GM12891 (cell line): ENCODE results near the gene SCYL3.
"Not testable (repeated sequence)": the region's sequence is repeated elsewhere in the genome, so short reads cannot be mapped to it uniquely, and the experiment has no call there.

Experiments
- PAX5 ChIP-seq: IDR thresholded peaks from 2 replicates; pipeline ENCODE4 v1.6.1; 2011; ENCODE audit warnings: low read length, moderate library complexity, mild to moderate bottlenecking; ENCODE audit not compliant: insufficient read depth, severe bottlenecking
- POLR2A ChIP-seq: IDR thresholded peaks from 2 replicates; pipeline ENCODE4 v1.6.1; 2011; ENCODE audit warnings: low read depth, low read length, control low read depth
- POLR2AphosphoS5 ChIP-seq: IDR thresholded peaks from 2 replicates; pipeline ENCODE4 v1.6.1; 2011; ENCODE audit warnings: low read depth, low read length, control low read depth
- POU2F2 ChIP-seq: IDR thresholded peaks from 2 replicates; pipeline ENCODE4 v1.6.1; 2011; ENCODE audit warnings: low read depth, mild to moderate bottlenecking, control low read depth, low read length, moderate library complexity
- SPI1 ChIP-seq: IDR thresholded peaks from 2 replicates; pipeline ENCODE4 v1.6.1; 2011; ENCODE audit warnings: low read depth, low read length, control low read depth
- TAF1 ChIP-seq: IDR thresholded peaks from 2 replicates; pipeline ENCODE4 v1.6.1; 2011; ENCODE audit warnings: low read depth, low read length, control low read depth

DNA sequence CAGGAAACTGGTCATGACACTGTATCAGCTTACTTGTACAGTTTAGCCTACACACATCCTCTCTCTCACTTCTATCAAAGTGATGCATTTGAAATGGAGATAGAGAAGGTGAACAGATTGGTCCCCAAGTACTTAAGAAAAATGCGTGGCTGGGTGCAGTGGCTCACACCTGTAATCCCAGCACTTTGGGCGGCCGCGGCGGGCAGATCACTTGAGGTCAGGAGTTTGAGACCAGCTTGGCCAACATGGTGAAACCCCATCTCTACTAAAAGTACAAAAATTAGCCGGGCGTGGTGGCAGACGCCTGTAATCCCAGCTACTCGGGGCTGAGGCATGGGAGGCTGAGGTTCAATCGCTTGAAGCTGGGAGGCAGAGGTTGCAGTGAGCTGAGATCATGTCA, 29.2 kb downstream of the SCYL3 start:
- TF ChIP-seq POLR2AphosphoS5, POLR2A, TAF1, SPI1, PAX5, POU2F2: not testable (repeated sequence)
